ENCODE measurements around the gene SLC43A1. TPM values are rescaled to one million over a fixed set of nuclear protein-coding genes. Genes with fewer than 3 reads are reported as not detected.

The SLC43A1 gene
- total RNA-seq, 1 donor from 2014 or later: 13.2 TPM

DNA sequence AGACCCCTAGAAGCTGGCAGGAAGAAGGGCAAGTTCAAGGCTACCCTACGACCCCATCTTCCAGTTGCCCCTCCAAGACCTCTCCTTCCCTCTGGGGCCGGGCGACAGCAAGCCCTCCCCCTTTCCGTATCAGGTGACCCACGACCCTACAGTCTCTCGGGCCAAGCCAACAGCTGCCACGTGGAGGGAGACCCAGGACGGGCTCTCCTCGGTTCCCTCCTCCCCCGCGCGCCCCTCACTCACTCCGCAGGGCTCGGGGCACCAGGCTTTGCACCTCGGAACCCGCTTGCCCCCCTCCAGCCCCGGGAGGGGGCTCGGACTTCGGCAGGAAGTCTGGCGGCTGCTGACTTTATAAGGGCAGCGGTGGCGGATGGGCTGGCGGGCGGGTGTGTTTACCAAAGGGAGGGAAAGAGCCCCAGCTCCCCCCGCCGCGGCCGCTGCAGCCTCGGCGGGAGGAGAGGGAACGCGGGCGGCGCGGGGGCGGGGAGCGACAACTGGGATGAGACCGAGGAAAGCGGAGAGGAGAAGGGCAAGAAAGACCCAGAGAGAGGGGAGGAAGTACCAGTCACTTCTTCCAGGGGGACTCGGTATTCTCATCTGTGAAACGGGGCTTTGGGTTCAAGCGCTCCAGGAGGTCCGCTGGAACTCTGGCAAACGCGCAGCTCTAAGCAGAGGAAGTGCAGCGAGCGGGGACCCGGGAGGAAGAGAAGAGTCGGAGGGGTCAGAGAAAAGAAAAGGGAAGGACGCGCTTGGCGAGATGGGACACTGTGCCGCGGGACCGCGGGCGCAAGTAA is 767 bp downstream of the SLC43A1 start:
- Histone ChIP-seq H3K4me1 (peaks cover 17% of the 10 kb centered on the region), H3K27me3 (ENCODE audit: low read depth) (no peaks in the 10 kb centered on the region), H3K4me3 (peak overlapping the region; percentile 97), H3K9me3 (no peaks in the 10 kb centered on the region), H3K36me3 (no peaks in the 10 kb centered on the region), H3K27ac (peak overlapping the region; percentile 68)
- DNase-seq: peak; percentile 78
- TF ChIP-seq, protein P1, sequence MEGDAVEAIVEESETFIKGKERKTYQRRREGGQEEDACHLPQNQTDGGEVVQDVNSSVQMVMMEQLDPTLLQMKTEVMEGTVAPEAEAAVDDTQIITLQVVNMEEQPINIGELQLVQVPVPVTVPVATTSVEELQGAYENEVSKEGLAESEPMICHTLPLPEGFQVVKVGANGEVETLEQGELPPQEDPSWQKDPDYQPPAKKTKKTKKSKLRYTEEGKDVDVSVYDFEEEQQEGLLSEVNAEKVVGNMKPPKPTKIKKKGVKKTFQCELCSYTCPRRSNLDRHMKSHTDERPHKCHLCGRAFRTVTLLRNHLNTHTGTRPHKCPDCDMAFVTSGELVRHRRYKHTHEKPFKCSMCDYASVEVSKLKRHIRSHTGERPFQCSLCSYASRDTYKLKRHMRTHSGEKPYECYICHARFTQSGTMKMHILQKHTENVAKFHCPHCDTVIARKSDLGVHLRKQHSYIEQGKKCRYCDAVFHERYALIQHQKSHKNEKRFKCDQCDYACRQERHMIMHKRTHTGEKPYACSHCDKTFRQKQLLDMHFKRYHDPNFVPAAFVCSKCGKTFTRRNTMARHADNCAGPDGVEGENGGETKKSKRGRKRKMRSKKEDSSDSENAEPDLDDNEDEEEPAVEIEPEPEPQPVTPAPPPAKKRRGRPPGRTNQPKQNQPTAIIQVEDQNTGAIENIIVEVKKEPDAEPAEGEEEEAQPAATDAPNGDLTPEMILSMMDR (IDR thresholded peaks at IDR 0.05): no peak
- ATAC-seq: peak; percentile 79 to 84
- intact Hi-C loops (cut with DNase I): no loop called here

DNA sequence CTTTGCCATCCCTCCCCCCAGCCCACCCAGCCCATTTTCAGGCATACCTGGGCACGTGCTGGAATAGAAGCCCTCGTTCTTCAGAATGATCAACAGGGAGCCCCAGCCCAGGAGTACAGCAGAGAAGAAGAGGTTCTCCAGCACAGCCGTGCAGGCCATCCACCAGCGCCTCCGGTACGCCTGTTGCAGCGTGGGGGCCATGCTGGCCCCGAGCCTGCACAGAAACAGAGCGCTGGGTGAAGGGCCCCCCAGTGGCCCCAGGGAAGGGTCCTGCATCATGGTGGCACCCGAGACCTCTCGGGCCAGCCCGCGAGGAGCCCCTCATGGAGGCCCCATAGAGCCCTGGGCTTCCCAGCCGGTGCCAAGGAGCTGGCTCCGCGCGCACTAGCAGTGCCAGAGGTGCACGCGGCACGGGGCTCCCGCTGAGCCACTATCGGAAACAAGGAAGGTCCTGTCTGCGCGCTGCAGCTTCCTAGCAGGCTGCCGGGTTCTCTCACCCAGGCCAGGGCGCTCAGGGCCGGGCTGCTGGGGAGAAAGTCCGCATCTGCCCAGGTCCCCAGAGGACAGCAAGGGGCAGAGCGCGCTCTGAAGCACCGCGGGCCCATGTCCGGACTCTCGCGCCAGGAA is 1.5 kb downstream of the SLC43A1 start:
- Histone ChIP-seq H3K27ac (peak overlapping the region; percentile 68), H3K4me1 (peaks cover 17% of the 10 kb centered on the region), H3K4me3 (peak overlapping the region; percentile 97), H3K36me3 (no peaks in the 10 kb centered on the region), H3K9me3 (no peaks in the 10 kb centered on the region), H3K27me3 (ENCODE audit: low read depth) (no peaks in the 10 kb centered on the region)
- TF ChIP-seq, protein P1 (IDR thresholded peaks at IDR 0.05): no peak
- intact Hi-C loops (cut with DNase I): no loop called here
- DNase-seq: peak; percentile 63
- ATAC-seq: peak; percentile 74 to 75

DNA sequence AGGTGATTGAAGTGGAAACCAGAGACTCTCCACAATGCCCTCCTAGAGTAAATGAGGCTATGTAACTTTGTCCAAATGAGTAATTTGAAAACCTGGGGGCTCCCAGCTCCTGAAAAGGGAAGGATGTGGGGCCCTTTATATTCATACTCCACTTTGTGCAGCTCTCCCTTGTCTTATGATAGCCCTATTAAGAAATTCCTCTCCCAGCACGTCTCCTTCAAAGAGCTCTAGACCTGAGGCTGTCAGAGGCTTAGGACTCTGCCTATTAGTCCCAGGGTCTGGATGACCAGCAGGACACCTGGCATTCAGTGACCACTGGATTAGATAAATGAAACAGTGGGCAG is 2.1 kb downstream of the SLC43A1 start:
- ATAC-seq: no peak
- Histone ChIP-seq H3K27me3 (ENCODE audit: low read depth) (no peaks in the 10 kb centered on the region), H3K27ac (no peak overlapping the region), H3K4me3 (peak overlapping the region; percentile 97), H3K36me3 (peaks cover 4% of the 10 kb centered on the region), H3K9me3 (no peaks in the 10 kb centered on the region), H3K4me1 (peaks cover 17% of the 10 kb centered on the region)
- DNase-seq: no peak
- TF ChIP-seq, protein P1 (IDR thresholded peaks at IDR 0.05): no peak
- intact Hi-C loops (cut with DNase I): no loop called here

DNA sequence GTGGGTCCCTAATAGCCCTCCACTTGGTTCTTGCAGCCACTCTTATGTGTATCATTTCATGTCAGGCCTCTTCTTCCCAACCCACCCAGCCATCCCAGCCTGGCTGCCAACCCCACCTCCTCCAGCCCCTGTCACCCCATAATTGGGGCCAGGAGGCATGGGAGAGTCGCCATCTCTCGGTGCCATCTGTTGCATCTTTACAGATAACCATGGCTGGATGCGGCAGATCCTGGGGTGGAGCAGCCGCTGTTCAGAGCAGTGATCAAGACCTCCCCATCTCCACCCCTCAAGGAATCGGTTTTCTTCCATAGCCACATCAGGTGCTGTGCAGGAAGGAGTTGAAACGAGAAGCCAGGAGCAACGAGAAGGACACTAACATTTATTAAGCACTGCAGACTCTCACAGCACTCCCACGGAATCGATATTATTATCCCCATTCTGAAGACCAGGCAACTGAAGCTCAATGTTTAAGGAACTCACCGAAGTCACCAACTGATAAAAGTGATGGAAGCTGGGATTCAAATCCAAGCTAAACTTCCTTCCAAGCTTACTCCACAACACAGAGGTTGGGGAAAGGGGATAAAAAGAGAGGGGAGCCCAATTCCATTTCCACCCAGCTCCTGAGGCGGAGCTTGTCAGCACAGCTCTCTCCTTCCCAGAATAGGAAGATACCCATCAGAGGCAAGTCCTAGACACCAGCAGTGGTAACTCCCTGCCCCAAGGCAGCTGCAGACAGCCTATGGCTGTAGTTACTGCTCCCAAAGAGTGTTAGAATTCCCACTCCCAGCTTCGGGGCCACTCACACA is 2.7 kb downstream of the SLC43A1 start:
- H3K27me3 ChIP-seq (ENCODE audit: low read depth): no peaks in the 10 kb centered on the region
- DNase-seq: no peak
- ATAC-seq: no peak
- peaks cover 17% of the 10 kb centered on the region for H3K4me1 ChIP-seq
- TF ChIP-seq, protein P1 (IDR thresholded peaks at IDR 0.05): no peak
- no peaks in the 10 kb centered on the region for H3K9me3 ChIP-seq
- no peak overlapping the region for H3K27ac ChIP-seq
- intact Hi-C loops (cut with DNase I): no loop called here
- H3K36me3 ChIP-seq: peaks cover 6% of the 10 kb centered on the region
- H3K4me3 ChIP-seq: no peak overlapping the region

DNA sequence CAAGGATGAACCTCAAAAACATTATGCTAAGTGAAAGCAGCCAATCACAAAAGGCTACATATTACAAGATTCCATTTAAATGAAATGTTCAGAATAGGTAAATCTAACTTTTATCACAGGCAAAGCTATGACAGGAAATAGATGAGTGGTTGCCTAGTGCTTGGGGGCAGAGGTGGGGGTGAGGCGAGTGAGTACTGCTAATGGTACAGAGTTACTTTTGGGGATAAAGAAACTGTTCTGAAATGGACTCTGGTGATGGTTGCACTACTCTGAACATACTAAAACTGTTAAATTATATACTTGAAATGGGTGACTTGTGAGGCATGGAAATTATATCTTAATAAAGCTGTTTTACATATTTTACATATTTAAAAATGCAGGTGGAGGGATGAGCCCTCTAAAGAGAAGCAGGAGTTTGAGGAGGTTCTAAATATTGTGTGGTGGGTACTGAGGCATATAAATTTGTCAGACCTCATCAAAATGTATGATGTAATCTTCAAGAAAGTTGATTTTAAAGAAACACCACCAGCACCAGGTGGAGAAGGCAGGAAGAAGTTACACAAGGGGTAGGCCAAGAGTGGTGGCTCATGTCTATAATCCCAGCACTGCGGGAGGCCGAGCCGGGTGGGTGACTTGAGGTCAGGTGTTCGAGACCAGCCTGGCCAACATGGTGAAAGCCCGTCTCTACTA is 3.6 kb downstream of the SLC43A1 start:
- H3K4me3 ChIP-seq: no peak overlapping the region

More for the DNA sequence above, 3.6 kb downstream of the SLC43A1 start:
- no peaks in the 10 kb centered on the region for H3K9me3 ChIP-seq
- peaks cover 17% of the 10 kb centered on the region for H3K4me1 ChIP-seq
- TF ChIP-seq, protein P1 (IDR thresholded peaks at IDR 0.05): no peak
- no peak overlapping the region for H3K27ac ChIP-seq
- intact Hi-C loops (cut with DNase I): no loop called here
- ATAC-seq (no peak), DNase-seq (no peak)
- H3K36me3 ChIP-seq: peaks cover 6% of the 10 kb centered on the region
- H3K27me3 ChIP-seq (ENCODE audit: low read depth): no peaks in the 10 kb centered on the region
